Stimulated activated CD8-positive, alpha-beta memory T cell treated with anti-CD3 and anti-CD28 coated beads, Interleukin-12 subunit alpha, Interleukin-12 subunit beta, amount 100 ng/mL, for 24 hours (primary cell): ENCODE results near the gene GPR68.
"Not testable (repeated sequence)": the region's sequence is repeated elsewhere in the genome, so short reads cannot be mapped to it uniquely, and the experiment has no call there.

Experiments
- DNase-seq: peaks from one replicate; pipeline ENCODE4 v3.0.0-alpha.2; 2020; ENCODE audit errors: extremely low read depth

The GPR68 gene

GRCh38 chr14:91228112-91229004 is 16.1 kb downstream of the GPR68 start:
- peak; percentile 70 for DNase-seq

- no peak for DNase-seq
These were observed 17.3 kb downstream of the GPR68 start for GRCh38 chr14:91227183-91227628.

GRCh38 chr14:91226360-91226759 is 18.1 kb downstream of the GPR68 start:
- not testable (repeated sequence) for DNase-seq

- DNase-seq, result no peak
These were observed 19.5 kb downstream of the GPR68 start for GRCh38 chr14:91225025-91225424.

GRCh38 chr14:91223028-91223783 is 21.3 kb downstream of the GPR68 start:
- no peak for DNase-seq

- DNase-seq, result no peak
These were observed 23.2 kb downstream of the GPR68 start for GRCh38 chr14:91221270-91221669.

- no peak for DNase-seq
These were observed 23.9 kb downstream of the GPR68 start for GRCh38 chr14:91220581-91221000.

- no peak for DNase-seq
These were observed 24.8 kb downstream of the GPR68 start for GRCh38 chr14:91219517-91220389.

GRCh38 chr14:91218014-91218413 is 26.5 kb downstream of the GPR68 start:
- no peak for DNase-seq

- no peak for DNase-seq
These were observed 27.7 kb downstream of the GPR68 start for GRCh38 chr14:91216731-91217226.

- DNase-seq, result no peak
These were observed 29.1 kb downstream of the GPR68 start for GRCh38 chr14:91215381-91215780.

GRCh38 chr14:91214306-91214705 is 30.2 kb downstream of the GPR68 start:
- no peak for DNase-seq

GRCh38 chr14:91211017-91211416 is 33.5 kb downstream of the GPR68 start:
- DNase-seq, result no peak

GRCh38 chr14:91207008-91207407 is 37.5 kb downstream of the GPR68 start:
- DNase-seq, result no peak

- no peak for DNase-seq
These were observed 39.0 kb downstream of the GPR68 start for GRCh38 chr14:91205459-91205858.

GRCh38 chr14:91204657-91205056 is 39.8 kb downstream of the GPR68 start:
- DNase-seq, result no peak

GRCh38 chr14:91202234-91202974 is 42.1 kb downstream of the GPR68 start:
- no peak for DNase-seq

- DNase-seq, result not testable (repeated sequence)
These were observed 43.7 kb downstream of the GPR68 start for GRCh38 chr14:91200802-91201201.

GRCh38 chr14:91197631-91198030 is 46.9 kb downstream of the GPR68 start:
- no peak for DNase-seq

GRCh38 chr14:91195881-91196280 is 48.6 kb downstream of the GPR68 start:
- DNase-seq, result no peak

GRCh38 chr14:91193069-91193468 is 51.4 kb downstream of the GPR68 start:
- no peak for DNase-seq
